Stimulated activated CD8-positive, alpha-beta memory T cell treated with anti-CD3 and anti-CD28 coated beads, Interleukin-2, amount 100 ng/mL, for 1 hour (primary cell): ENCODE results near the gene PATL1.
"Not testable (repeated sequence)": the region's sequence is repeated elsewhere in the genome, so short reads cannot be mapped to it uniquely, and the experiment has no call there.

Experiments used
- DNase-seq, 2 donors: peaks; one replicate each; pipeline ENCODE4 v3.0.0-alpha.2; 2020; ENCODE audit warnings: low read depth in 2 of 2

Gene PATL1

GRCh38 chr11:59676205-59676604 lies 7.4 kb upstream of the PATL1 start:
- DNase-seq = no peak

GRCh38 chr11:59674291-59674690 lies 5.5 kb upstream of the PATL1 start:
- DNase-seq = no peak

DNA sequence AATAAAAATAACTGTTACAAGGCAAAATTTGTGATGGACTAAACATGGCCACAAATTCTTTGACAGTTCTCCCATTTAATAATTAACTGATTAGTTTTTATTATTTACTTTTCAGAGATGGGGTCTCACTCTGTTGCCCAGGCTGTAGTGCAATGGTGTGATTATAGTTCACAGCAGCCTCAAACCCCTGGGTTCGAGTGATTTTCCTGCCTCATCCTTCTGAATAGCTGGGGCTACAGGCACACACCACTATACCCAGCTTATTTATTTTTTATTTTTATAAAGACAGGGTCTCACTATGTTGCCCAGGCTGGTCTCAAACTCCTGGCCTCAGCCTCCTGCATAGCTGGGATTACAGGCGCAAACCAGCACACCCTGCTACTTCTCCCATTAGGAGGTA lies 4.5 kb upstream of the PATL1 start:
- DNase-seq = no peak

GRCh38 chr11:59671471-59671870 lies 2.6 kb upstream of the PATL1 start:
- DNase-seq = no peak

- DNase-seq = no peak
Measured at GRCh38 chr11:59669611-59670009, 773 bp upstream of the PATL1 start.

DNA sequence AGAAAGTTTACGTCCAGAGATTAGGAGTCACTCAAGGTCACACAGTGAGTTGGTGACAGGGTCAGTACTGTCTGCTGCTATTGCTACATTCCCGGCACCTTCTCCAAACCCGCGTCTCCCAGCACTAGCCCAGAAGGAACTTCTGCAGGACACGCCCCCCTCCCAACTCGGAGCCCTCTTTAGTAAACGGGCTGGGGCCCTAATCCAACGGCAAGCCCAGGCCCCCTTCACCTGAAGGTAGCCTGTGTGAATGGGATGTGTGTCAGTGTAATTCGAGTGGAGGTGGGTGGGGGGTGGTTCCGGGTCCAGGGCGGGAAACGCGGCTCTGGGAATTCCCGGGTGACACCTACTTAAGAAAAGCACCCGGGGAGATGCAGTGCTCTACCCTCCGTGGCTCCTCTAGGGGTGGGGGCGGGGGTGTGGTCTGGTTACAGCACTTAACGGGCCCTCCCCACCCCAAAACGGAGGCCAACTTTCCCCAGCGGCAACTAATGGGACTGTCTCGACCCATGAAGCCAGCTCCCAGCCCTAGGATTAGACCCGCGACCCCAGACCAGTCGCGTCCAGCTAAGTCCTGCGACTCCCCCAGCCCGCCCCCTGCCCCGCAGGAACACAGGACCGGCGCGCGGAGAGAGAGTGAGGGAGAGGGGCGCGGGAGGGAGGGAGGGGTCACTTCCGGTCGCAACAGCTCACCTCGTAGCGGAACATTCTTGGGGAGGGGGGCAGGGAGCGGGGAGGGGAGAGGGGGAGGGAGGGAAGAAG lies 468 bp downstream of the PATL1 start:
- DNase-seq = peak; percentile 34 to 36

GRCh38 chr11:59667812-59668187 lies 1.0 kb downstream of the PATL1 start:
- no peak for DNase-seq

GRCh38 chr11:59666969-59667368 lies 1.9 kb downstream of the PATL1 start:
- no peak for DNase-seq

DNA sequence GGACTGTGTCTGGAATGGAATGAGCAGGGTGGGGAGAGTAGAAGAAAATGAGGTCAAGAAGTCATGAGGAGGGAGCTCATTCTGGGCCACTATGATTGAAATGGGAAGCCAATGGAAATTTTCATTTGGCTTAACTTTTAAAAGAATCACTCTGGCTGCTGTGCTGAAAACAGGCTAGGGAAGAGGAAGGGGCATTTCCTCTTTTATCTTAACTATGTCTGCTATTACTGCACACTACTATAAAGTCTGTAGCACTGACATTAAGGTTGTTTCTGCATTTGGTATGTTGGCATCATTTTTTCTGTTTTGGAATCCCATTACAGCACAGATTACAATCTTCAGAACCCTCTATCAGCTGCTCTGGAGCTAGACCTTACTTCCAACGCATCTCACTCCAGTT lies 8.2 kb downstream of the PATL1 start:
- no peak for DNase-seq

DNA sequence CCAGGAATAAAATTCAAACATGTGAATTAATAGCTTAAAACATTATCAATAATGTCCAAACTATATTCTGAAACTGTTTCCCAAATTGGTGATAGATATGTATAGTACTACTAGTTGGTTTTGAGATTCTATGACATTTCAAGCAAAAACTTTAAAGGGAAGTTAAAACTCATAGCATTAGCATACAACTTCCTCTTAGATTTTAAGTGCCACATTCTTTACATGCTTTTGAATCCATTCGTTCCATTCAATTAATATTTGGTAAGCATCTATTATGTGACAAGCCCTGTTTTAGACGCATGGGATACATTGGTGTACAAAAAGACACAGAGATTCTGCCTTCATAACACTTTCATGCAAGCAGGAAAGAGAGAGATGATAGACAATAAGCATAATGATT lies 8.9 kb downstream of the PATL1 start:
- no peak for DNase-seq

DNA sequence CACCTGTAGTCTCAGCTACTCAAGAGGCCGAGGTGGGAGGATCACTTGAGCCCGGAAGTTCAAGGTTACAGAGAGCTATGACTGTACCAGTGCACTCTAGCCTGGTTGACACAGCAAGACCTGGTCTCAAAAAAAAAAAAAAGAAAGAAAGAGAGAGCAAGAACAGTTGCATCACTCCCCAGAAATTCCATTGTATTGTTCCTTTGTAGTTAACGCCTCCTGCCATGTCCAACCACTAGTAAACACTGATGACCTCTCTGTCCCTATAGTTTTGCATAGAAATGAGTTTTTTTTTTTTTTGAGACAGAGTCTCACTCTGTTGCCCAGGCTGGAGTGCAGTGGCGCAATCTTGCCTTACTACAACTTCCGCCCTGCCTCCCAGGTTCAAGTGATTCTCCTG lies 10.8 kb downstream of the PATL1 start:
- DNase-seq = no peak

- no peak for DNase-seq
Measured at GRCh38 chr11:59654893-59655292, 13.9 kb downstream of the PATL1 start.

DNA sequence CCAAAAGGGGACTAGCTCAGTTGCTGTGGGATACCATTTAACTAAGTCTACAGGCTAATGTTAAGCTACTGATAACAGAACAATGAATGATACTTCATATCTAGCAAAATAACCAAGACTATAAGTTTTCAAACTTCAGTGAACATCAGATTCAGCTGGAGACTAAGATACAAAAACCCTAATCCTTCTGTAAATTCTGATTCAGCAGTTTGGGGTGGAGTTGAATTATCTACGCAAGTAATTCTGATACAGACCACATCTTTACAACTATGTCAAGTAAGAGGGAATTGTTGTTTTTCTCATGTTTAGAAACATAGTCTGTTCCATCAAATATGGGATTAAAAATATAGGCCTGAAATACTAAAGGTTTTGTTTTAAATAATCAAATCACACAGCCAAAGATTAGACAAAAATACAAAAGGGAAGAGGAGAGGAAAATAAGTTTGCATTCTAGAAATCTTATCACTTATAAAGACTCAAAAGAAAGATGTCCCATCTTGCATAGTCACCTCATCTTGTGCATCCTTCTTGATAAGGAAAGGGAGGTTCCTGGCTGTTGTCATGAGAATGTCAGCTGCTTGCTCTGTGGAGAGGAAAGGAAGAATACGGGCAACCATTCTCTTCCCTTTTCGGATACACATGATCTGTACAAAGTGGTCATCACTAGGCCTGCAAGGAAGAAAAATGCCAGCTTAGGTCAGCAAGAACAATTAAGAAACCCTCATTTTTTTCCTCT lies 21.4 kb downstream of the PATL1 start:
- DNase-seq = no peak

DNA sequence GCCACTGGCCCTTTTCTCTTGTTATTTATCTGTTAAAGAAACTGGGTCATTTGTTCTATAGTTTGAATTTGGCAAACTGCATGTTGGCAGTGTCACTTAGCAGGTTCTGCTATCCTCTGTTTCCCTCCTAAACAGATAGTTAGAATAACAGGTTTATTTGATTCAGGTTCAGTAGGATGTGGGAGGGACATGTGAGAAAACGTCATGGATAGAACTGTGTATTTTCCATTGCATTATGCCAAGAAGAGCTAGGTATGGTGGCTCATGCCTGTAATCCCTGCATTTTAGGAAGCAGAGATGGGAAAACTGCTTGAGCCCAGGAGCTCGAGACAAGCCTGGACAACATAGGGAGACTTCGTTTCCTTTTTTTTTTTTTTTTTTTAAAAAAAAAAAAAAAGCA lies 24.3 kb downstream of the PATL1 start:
- no peak for DNase-seq

- no peak for DNase-seq
Measured at GRCh38 chr11:59643390-59643789, 25.4 kb downstream of the PATL1 start.

GRCh38 chr11:59641156-59641555 lies 27.7 kb downstream of the PATL1 start:
- DNase-seq = no peak

- no peak for DNase-seq
Measured at GRCh38 chr11:59630493-59630892, 38.3 kb downstream of the PATL1 start.

GRCh38 chr11:59629996-59630395 lies 38.8 kb downstream of the PATL1 start:
- DNase-seq = no peak

GRCh38 chr11:59626969-59627368 lies 41.9 kb downstream of the PATL1 start:
- DNase-seq = not testable (repeated sequence)

DNA sequence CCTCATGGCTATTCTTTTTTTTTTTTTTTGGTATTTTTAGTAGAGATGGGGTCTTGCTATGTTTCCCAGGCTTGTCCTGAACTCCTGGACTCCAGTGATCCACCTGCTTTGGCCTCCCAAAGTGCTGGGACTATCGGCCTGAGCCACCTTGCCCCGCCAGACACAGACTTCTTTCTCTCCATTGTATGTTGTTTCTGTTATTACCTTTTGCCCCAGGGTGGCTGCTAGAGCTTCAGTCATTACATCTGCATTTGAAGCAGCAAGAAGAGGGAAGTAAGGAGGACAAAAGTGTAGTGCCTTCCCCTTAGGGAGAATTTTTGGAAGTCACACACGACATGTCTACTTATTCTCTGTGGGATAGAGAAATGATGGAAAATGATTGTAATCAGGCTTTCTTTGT lies 43.1 kb downstream of the PATL1 start:
- DNase-seq = no peak

- no peak for DNase-seq
Measured at GRCh38 chr11:59617876-59618275, 51.0 kb downstream of the PATL1 start.

DNA sequence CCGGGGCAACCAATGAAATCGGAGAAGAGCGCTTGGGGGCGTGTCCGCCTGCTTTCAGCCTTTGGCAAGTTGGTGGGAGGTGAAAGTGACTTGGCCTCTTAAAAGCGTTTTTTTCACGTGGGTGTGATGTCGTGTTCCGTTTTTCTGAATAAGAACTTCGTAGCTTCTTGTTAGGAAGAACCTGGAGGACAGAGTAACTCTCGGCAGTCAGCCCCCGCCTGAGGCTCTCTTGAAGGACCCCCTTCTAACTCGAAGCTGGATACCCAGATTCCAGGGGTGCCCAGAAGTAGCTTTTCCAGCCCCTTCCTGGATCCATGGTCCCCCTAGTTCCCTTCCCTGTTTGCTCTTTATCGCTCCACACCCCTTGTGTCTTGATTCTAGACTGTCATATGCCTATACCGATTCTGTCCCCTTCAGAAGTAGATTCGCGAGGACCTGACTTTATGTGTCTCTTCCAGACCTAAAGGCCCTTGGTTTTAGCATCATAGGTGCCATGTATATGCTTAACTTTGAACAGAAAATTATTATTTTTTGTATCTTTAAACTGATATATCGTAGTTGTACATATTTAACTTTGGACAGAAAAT lies 52.3 kb downstream of the PATL1 start:
- DNase-seq = no peak
